ENCODE results near the gene DNAH10.

DNA sequence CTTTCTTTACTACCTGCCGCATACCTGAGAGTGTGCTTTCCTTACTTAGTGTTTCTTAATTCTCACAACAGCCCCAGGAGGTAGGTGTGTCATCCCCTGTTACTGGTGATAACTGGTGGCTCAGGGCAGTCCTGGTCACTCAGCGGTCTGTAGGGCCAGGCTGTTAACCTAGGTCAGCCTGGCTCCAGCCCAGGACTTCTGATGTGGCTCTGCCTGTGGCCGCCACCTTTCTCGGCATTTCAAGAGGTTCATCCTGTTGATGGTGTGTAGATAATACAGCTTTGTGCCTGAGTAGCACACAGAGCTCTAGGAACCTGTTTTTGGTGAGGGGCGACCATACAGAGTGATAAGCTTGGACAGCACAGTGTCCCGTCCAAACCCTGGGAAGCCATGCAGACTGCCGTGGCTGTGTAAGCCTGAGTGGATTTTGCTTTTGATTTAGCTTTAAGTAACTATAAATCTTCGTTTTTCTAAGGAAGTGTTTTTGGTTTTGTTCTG is 11.9 kb upstream of the DNAH10 start:
- TF ChIP-seq POLR2AphosphoS5 (IDR thresholded peaks at IDR 0.05; ENCODE audit: low read depth, low read length): no peak
- TF ChIP-seq SIN3A (IDR thresholded peaks at IDR 0.05; ENCODE audit: borderline replicate concordance, insufficient read depth, low read depth, low read length): no peak
- TF ChIP-seq, protein P1, sequence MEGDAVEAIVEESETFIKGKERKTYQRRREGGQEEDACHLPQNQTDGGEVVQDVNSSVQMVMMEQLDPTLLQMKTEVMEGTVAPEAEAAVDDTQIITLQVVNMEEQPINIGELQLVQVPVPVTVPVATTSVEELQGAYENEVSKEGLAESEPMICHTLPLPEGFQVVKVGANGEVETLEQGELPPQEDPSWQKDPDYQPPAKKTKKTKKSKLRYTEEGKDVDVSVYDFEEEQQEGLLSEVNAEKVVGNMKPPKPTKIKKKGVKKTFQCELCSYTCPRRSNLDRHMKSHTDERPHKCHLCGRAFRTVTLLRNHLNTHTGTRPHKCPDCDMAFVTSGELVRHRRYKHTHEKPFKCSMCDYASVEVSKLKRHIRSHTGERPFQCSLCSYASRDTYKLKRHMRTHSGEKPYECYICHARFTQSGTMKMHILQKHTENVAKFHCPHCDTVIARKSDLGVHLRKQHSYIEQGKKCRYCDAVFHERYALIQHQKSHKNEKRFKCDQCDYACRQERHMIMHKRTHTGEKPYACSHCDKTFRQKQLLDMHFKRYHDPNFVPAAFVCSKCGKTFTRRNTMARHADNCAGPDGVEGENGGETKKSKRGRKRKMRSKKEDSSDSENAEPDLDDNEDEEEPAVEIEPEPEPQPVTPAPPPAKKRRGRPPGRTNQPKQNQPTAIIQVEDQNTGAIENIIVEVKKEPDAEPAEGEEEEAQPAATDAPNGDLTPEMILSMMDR (IDR thresholded peaks at IDR 0.05): no peak
